GM19240 (cell line): ENCODE data around the gene ARHGAP33.
"Not testable (repeated sequence)": the region's sequence is repeated elsewhere in the genome, so short reads cannot be mapped to it uniquely, and the experiment has no call there.

Experiments
- DNase-seq: peaks from one replicate; pipeline ENCODE4 v3.0.0; 2011; ENCODE audit warnings: low spot score; ENCODE audit not compliant: insufficient read length

Gene ARHGAP33

GRCh38 chr19:35822579-35822978 lies 47.2 kb downstream of the ARHGAP33 start:
- no peak for DNase-seq

GRCh38 chr19:35824150-35824549 lies 48.8 kb downstream of the ARHGAP33 start:
- DNase-seq, result no peak

DNA sequence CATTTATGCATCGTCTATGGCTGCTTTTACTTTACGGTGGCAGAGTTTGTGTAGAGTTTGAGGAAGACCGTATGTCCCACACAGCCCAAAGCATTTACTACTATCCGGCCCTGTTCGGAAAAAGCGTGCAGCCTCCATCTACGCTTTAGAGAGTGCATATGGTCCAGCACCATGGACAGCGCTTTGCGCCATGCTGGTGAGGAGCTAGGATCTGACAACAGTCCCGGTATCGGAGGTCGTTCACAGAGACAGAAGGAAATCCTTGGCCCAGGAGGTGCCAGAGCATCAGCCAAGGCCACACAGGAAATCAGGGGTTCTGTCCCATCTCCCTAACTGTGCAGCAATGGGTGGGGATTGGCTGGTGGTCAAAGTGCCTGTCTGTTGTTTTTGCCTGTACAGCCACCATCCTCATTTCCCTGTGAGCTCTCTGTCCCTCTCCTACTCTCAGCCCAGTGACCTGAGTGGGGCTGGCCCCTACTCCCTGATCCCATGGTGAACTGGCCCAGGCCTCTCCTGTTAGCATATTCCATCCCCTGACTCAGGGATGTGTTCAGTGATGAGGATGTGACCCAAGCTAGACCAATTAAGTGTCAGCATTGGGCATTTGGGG lies 53.4 kb downstream of the ARHGAP33 start:
- peak; percentile 53 for DNase-seq

- DNase-seq, result no peak
Measured at GRCh38 chr19:35830986-35831385, 55.6 kb downstream of the ARHGAP33 start.

DNA sequence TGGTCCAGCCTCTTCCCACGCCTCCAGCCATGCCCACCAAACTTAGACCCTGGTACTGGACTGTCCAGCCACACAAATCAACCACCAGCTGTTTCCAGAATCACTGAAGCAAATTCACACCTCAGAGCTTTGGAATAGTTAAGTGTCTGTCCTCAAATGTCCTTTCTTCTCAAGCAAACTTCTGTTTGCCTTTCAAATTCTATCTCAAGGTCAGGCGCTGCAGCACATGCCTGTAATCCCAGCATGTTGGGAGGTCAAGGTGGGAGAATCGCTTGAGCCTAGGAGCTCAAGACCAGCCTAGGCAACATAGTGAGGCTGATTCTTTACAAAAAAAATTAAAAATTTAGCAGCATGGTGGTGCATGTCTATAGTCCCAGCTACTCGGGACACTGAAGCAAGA lies 56.7 kb downstream of the ARHGAP33 start:
- DNase-seq, result no peak

- no peak for DNase-seq
Measured at GRCh38 chr19:35833972-35834371, 58.6 kb downstream of the ARHGAP33 start.

GRCh38 chr19:35836096-35836495 lies 60.7 kb downstream of the ARHGAP33 start:
- DNase-seq, result not testable (repeated sequence)
